Endothelial cell of umbilical vein (primary cell): ENCODE data around the gene TMEM40. TPM values are rescaled to one million over a fixed set of nuclear protein-coding genes. Genes with fewer than 3 reads are reported as not detected.

Experiments used
- BruUV-seq: library from RNA; stranded (reverse); fragments of 400-500 nt; replicated peaks from 2 replicates; lab custom pipeline; 2021; lab: Mats Ljungman, UMichigan
- CTCF ChIA-PET: fragments of 300-600, 350-600 bp; sonication (Branson Sonifier 250); formaldehyde crosslinking; loops from one replicate; lab custom pipeline; 2021; ENCODE audit warnings: antibody characterized with exemption, inconsistent platforms; lab: Charles Lee
- POLR2A ChIA-PET: fragments of 300-600, 350-600 bp; sonication (Branson Sonifier 250); formaldehyde crosslinking; loops from one replicate; lab custom pipeline; 2021; ENCODE audit warnings: antibody characterized with exemption, inconsistent platforms; lab: Charles Lee
- DNase-seq: peaks from one replicate; pipeline ENCODE4 v3.0.0-alpha.2; 2011; ENCODE audit warnings: low read depth, low spot score
- FAIRE-seq: peaks from 2 replicates; lab custom pipeline; 2011; peaks lifted over from hg19 to GRCh38; lab: Jason Lieb, UNC
- H2AFZ ChIP-seq: 2 replicates; pipeline ENCODE4 v1.6.0; 2012; ENCODE audit warnings: low read depth, low read length, control low read depth, inconsistent platforms
- H3K27ac ChIP-seq: 2 replicates; pipeline ENCODE4 v1.5.1; 2011; ENCODE audit warnings: low read depth, mild to moderate bottlenecking, control low read depth, low read length, moderate library complexity; ENCODE audit not compliant: insufficient read depth
- H3K27me3 ChIP-seq, 2 experiments: 2 replicates each; pipeline versions ENCODE4 v1.6.0 to v1.6.1; 2011; ENCODE audit warnings: low read length in 2 of 2, mixed read lengths in 1 of 2; ENCODE audit not compliant: control insufficient read depth in 2 of 2, insufficient read depth in 2 of 2
- H3K36me3 ChIP-seq, 2 experiments: 2 replicates in 1 of 2; 3 replicates in 1 of 2; pipeline ENCODE4 v1.5.1; 2011; ENCODE audit warnings: low read length in 2 of 2, mild to moderate bottlenecking in 1 of 2, moderate library complexity in 1 of 2; ENCODE audit not compliant: control insufficient read depth in 2 of 2, insufficient read depth in 2 of 2; ENCODE audit errors: extremely low read depth in 1 of 2
- H3K4me1 ChIP-seq: 3 replicates; pipeline ENCODE4 v1.5.1; 2011; ENCODE audit warnings: mild to moderate bottlenecking, low read length; ENCODE audit not compliant: control insufficient read depth, insufficient read depth; ENCODE audit errors: extremely low read depth
- H3K4me2 ChIP-seq: 2 replicates; pipeline ENCODE4 v1.6.1; 2011; ENCODE audit warnings: low read length, control low read depth, mixed read lengths; ENCODE audit not compliant: insufficient read depth
- H3K4me3 ChIP-seq, 3 experiments: fragments of 200-600 bp in 1 of 3; sonication (generic), shearing (Covaris generic) in 1 of 3; replicated peaks in 1 of 3; 2 replicates each; pipeline ENCODE4 v1.5.1; 2011 to 2016; ENCODE audit warnings: control low read depth in 3 of 3, low read length in 3 of 3, mild to moderate bottlenecking in 2 of 3, inconsistent platforms in 1 of 3, low read depth in 1 of 3, moderate library complexity in 1 of 3; ENCODE audit not compliant: insufficient read depth in 1 of 3
- H3K79me2 ChIP-seq: 2 replicates; pipeline ENCODE4 v1.6.0; 2012; ENCODE audit warnings: low read length, inconsistent platforms; ENCODE audit not compliant: control insufficient read depth, insufficient read depth
- H3K9ac ChIP-seq: replicated peaks from 2 replicates; pipeline ENCODE3; 2011; ENCODE audit warnings: low read length, control low read depth; ENCODE audit not compliant: insufficient read depth; ENCODE audit errors: extremely low read depth
- H3K9me1 ChIP-seq: replicated peaks from 3 replicates; pipeline ENCODE4 v1.6.0; 2011; ENCODE audit warnings: mild to moderate bottlenecking, low read length; ENCODE audit not compliant: control insufficient read depth, insufficient read depth; ENCODE audit errors: extremely low read depth
- H3K9me3 ChIP-seq: replicated peaks from 2 replicates; pipeline ENCODE4 v1.5.1; 2012; ENCODE audit warnings: low read length, inconsistent platforms; ENCODE audit not compliant: control insufficient read depth, insufficient read depth
- H4K20me1 ChIP-seq: replicated peaks from 2 replicates; pipeline ENCODE3; 2011; ENCODE audit warnings: mild to moderate bottlenecking, low read length; ENCODE audit not compliant: control insufficient read depth, insufficient read depth; ENCODE audit errors: extremely low read depth
- EZH2 ChIP-seq: IDR thresholded peaks from 2 replicates; pipeline ENCODE4 v1.6.1; 2012; ENCODE audit warnings: borderline replicate concordance, low read depth, mild to moderate bottlenecking, moderate library complexity, low read length, inconsistent platforms; ENCODE audit not compliant: severe bottlenecking
- FOS ChIP-seq: IDR thresholded peaks from 2 replicates; pipeline ENCODE4 v1.6.1; 2011; ENCODE audit warnings: mild to moderate bottlenecking, low read length, moderate library complexity, borderline replicate concordance; ENCODE audit not compliant: insufficient read depth
- GATA2 ChIP-seq: IDR thresholded peaks from 2 replicates; pipeline ENCODE4 v1.7.0; 2011; ENCODE audit warnings: low read depth, mild to moderate bottlenecking, moderate library complexity, mixed read lengths, low read length; ENCODE audit not compliant: insufficient read length, insufficient read depth
- JUN ChIP-seq: IDR thresholded peaks from 2 replicates; pipeline ENCODE4 v1.6.1; 2011; ENCODE audit warnings: borderline replicate concordance, low read depth; ENCODE audit not compliant: insufficient read length, insufficient read depth
- MYC ChIP-seq: IDR thresholded peaks from one replicate; pipeline ENCODE4 v1.6.1; 2011; ENCODE audit warnings: mild to moderate bottlenecking, low read depth, low read length
- POLR2A ChIP-seq: IDR thresholded peaks from 2 replicates; pipeline ENCODE4 v1.6.1; 2012; ENCODE audit warnings: low read depth, mild to moderate bottlenecking, control low read depth, low read length
- POLR2AphosphoS5 ChIP-seq: IDR thresholded peaks from 2 replicates; pipeline ENCODE4 v1.6.1; 2012; ENCODE audit warnings: low read depth, mild to moderate bottlenecking, control low read depth, low read length, moderate library complexity; ENCODE audit not compliant: insufficient read depth
- dilution Hi-C: fragments of 300-500 bp; cut with MboI; formaldehyde crosslinking; loops from one replicate; pipeline ENCODE4 v1.15.0; 2019; ENCODE audit warnings: low sequenced_read_pairs; ENCODE audit not compliant: extremely low pct_ligation_motif_present
- intact Hi-C: fragments of 100-400 bp; cut with micrococcal nuclease; formaldehyde crosslinking; loops from one replicate; pipeline ENCODE4 v1.10.0; 2022
- polyA plus RNA-seq, 4 experiments: library from polyadenylated mRNA; depleted of rRNA in 3 of 4; stranded (reverse) in 3 of 4; unstranded in 1 of 4; fragments of >200 nt; gene quantifications; 2 replicates each; pipeline versions ENCODE4 v1.2.1 to v1.2.3, GENCODE V29; 2011 to 2012; ENCODE audit warnings: missing spikeins in 1 of 4
- total RNA-seq: library from RNA; stranded (reverse); gene quantifications from 2 replicates; pipeline ENCODE4 v1.2.3, GENCODE V29; 2021
- TF ChIP-seq, protein P1 (sequence below), 2 donors: IDR thresholded peaks; 1 replicate in 1 of 2; 2 replicates in 1 of 2; pipeline ENCODE4 v1.5.1; 2011; ENCODE audit warnings: low read length in 2 of 2, mild to moderate bottlenecking in 2 of 2, moderate library complexity in 2 of 2, control low read depth in 1 of 2, inconsistent platforms in 1 of 2, low read depth in 1 of 2; ENCODE audit not compliant: insufficient read depth in 1 of 2; ENCODE audit errors: extremely low read depth in 1 of 2
- TF ChIP-seq, protein P2 (sequence below): IDR thresholded peaks from 2 replicates; pipeline ENCODE4 v1.6.1; 2011; ENCODE audit not compliant: insufficient read depth, insufficient read length

The TMEM40 gene
- total and polyA plus RNA-seq, 2 donors (not counting 3 experiments of a cell fraction or from before 2014, with no cell fraction given) = not detected

GRCh38 chr3:12695112-12695511 is 63.9 kb downstream of the TMEM40 start:
- ChIA-PET POLR2A (no interaction called here), CTCF (no interaction called here)
- Histone ChIP-seq H4K20me1 (no peaks in the 10 kb centered on the region), H3K4me3 (no peak overlapping the region), H3K27ac (no peak overlapping the region), H3K79me2 (no peaks in the 10 kb centered on the region), H3K9me1 (no peaks in the 10 kb centered on the region), H3K9ac (no peak overlapping the region), H3K4me1 (no peaks in the 10 kb centered on the region), H3K4me2 (no peak overlapping the region), H3K36me3 (no peaks in the 10 kb centered on the region), H2AFZ (no peak overlapping the region), H3K9me3 (no peaks in the 10 kb centered on the region), H3K27me3 (peaks cover 0 to 2% of the 10 kb centered on the region in 2 experiments)
- DNase-seq (no peak), FAIRE-seq (no peak)
- dilution Hi-C loops (no loop called here), intact Hi-C loops (no loop called here)
- TF ChIP-seq POLR2A = no peak
- no peak for TF ChIP-seq GATA2
- no peak for TF ChIP-seq POLR2AphosphoS5
- TF ChIP-seq, protein P1, sequence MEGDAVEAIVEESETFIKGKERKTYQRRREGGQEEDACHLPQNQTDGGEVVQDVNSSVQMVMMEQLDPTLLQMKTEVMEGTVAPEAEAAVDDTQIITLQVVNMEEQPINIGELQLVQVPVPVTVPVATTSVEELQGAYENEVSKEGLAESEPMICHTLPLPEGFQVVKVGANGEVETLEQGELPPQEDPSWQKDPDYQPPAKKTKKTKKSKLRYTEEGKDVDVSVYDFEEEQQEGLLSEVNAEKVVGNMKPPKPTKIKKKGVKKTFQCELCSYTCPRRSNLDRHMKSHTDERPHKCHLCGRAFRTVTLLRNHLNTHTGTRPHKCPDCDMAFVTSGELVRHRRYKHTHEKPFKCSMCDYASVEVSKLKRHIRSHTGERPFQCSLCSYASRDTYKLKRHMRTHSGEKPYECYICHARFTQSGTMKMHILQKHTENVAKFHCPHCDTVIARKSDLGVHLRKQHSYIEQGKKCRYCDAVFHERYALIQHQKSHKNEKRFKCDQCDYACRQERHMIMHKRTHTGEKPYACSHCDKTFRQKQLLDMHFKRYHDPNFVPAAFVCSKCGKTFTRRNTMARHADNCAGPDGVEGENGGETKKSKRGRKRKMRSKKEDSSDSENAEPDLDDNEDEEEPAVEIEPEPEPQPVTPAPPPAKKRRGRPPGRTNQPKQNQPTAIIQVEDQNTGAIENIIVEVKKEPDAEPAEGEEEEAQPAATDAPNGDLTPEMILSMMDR (IDR thresholded peaks at IDR 0.05; ENCODE audit: extremely low read depth in 1 of 2, insufficient read depth in 1 of 2, low read depth in 1 of 2, low read length in 2 of 2) = no peak
- no peak for TF ChIP-seq MYC
- TF ChIP-seq, protein P2, sequence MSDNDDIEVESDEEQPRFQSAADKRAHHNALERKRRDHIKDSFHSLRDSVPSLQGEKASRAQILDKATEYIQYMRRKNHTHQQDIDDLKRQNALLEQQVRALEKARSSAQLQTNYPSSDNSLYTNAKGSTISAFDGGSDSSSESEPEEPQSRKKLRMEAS = no peak
- no peak for TF ChIP-seq JUN
- TF ChIP-seq EZH2 = no peak
- TF ChIP-seq FOS = no peak
- BruUV-seq = no TSS peak
